ENCODE measurements around the gene GCGR. TPM values are rescaled to one million over a fixed set of nuclear protein-coding genes. Genes with fewer than 3 reads are reported as not detected.

GCGR gene
- total and polyA plus RNA-seq, 3 donors from 2014 or later, result 0.88 to 1.5 (median 1.3) TPM

DNA sequence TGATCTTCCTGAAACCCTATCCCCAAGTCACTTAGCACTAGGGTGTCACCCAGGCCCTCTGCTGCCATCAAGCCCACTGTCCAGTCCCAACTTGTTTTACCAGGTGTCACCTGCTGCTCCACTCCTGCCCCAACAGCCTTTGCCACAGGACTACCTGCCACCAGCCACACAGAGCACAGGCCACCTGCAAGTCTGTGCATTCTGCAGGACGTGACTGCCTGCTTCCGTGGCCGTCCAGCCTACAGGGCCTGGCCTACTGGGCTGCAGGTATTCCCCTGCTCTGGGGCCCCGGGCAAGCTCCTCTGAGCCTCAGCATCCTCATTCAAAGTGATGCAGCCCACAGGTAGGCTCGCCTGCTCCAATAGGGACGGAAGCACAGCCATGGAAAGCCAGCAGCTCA lies 25.9 kb downstream of the GCGR start:
- Histone ChIP-seq H3K36me3 (ENCODE audit: low read depth, missing control alignments) (no peaks in the 10 kb centered on the region), H3K27me3 (no peaks in the 10 kb centered on the region), H3K4me3 (no peak overlapping the region), H3K9me3 (no peaks in the 10 kb centered on the region), H3K4me1 (peaks cover 12% of the 10 kb centered on the region), H3K27ac (no peak overlapping the region)
- TF ChIP-seq, protein P1, sequence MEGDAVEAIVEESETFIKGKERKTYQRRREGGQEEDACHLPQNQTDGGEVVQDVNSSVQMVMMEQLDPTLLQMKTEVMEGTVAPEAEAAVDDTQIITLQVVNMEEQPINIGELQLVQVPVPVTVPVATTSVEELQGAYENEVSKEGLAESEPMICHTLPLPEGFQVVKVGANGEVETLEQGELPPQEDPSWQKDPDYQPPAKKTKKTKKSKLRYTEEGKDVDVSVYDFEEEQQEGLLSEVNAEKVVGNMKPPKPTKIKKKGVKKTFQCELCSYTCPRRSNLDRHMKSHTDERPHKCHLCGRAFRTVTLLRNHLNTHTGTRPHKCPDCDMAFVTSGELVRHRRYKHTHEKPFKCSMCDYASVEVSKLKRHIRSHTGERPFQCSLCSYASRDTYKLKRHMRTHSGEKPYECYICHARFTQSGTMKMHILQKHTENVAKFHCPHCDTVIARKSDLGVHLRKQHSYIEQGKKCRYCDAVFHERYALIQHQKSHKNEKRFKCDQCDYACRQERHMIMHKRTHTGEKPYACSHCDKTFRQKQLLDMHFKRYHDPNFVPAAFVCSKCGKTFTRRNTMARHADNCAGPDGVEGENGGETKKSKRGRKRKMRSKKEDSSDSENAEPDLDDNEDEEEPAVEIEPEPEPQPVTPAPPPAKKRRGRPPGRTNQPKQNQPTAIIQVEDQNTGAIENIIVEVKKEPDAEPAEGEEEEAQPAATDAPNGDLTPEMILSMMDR (IDR thresholded peaks at IDR 0.05), result no peak
- TF ChIP-seq POLR2A (IDR thresholded peaks at IDR 0.05), result no peak
- 83 to 100% methylated on average over 6 of the region's 6 CpGs for WGBS, 2 donors
- intact Hi-C loops (cut with DNase I; ENCODE audit: low total_unique reads), result no loop called here
- DNase-seq, result no peak

DNA sequence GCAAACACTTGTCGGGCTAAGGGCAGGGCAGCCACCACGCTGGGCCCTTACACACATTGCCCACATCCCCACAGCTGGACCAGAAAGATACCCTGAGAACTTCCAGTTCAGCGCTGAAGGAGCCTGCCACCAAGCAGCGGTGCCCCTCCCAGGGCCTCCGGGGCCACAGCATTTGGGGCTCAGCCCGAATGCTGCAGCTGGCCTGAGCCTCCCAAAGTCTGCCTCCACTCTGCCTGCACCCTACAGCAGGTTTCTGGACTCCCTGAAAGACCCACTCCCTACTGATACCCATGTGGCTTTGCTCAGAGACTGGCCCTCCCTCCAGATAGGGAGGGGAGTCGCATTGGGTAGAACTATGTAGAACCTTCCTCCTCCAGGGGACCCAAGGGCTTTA lies 27.6 kb downstream of the GCGR start:
- intact Hi-C loops (cut with DNase I; ENCODE audit: low total_unique reads), result no loop called here
- no peaks in the 10 kb centered on the region for H3K36me3 ChIP-seq (ENCODE audit: low read depth, missing control alignments)

DNA sequence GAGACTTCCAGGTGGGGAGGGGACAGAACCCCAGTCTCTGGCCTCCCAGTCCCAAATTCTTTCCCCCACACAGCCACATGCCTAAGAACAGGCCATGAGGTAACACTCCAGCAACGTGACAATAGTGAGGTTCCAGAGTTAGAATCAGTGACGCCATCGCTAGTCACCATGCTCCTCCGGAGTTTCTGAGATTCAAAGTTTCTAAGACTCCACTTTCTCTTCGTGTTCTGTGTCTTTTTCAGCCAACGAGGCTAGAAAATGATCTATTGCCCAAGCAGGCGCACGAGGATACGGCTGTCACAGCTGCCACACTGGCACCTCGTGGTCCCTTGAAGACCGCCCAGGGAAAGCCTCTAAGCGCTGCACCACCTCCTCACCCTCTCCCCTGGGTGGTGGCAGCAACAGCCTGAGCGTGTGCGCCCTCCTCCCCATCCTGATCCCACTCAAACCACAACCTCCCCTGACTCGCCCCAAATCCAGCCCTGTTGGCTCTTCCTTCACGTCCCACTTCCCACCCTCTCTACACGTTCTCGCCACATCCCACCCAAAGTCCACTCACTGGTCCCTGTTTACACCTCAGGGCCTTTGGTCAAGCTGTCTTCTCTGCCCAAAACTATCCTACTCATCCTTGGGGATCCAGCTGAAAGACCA lies 28.1 kb downstream of the GCGR start:
- H3K4me1 ChIP-seq, result peaks cover 12% of the 10 kb centered on the region
- TF ChIP-seq, protein P1 (IDR thresholded peaks at IDR 0.05), result no peak
- DNase-seq, result peak; percentile 35
- intact Hi-C loops (cut with DNase I; ENCODE audit: low total_unique reads), result no loop called here
- peak overlapping the region; percentile 56 to 83 for H3K27ac ChIP-seq
- H3K36me3 ChIP-seq (ENCODE audit: low read depth, missing control alignments), result no peaks in the 10 kb centered on the region
- no peaks in the 10 kb centered on the region for H3K9me3 ChIP-seq
- 13 to 23% methylated on average over 13 to 18 of the region's 18 CpGs for WGBS, 2 donors
- peak overlapping the region; percentile 84 for H3K4me3 ChIP-seq
- H3K27me3 ChIP-seq, result no peaks in the 10 kb centered on the region

More for the DNA sequence above, 27.6 kb downstream of the GCGR start:
- no peaks in the 10 kb centered on the region for H3K27me3 ChIP-seq
- no peak for TF ChIP-seq POLR2A (IDR thresholded peaks at IDR 0.05)
- TF ChIP-seq, protein P1 (IDR thresholded peaks at IDR 0.05), result no peak
- 66 to 78% methylated on average over 3 to 6 of the region's 7 CpGs for WGBS, 2 donors
- H3K4me3 ChIP-seq, result peak overlapping the region in 1 of 2 donors; percentile 84
- no peak for DNase-seq
- H3K4me1 ChIP-seq, result peaks cover 12% of the 10 kb centered on the region
- H3K27ac ChIP-seq, result no peak overlapping the region
- H3K9me3 ChIP-seq, result no peaks in the 10 kb centered on the region

DNA sequence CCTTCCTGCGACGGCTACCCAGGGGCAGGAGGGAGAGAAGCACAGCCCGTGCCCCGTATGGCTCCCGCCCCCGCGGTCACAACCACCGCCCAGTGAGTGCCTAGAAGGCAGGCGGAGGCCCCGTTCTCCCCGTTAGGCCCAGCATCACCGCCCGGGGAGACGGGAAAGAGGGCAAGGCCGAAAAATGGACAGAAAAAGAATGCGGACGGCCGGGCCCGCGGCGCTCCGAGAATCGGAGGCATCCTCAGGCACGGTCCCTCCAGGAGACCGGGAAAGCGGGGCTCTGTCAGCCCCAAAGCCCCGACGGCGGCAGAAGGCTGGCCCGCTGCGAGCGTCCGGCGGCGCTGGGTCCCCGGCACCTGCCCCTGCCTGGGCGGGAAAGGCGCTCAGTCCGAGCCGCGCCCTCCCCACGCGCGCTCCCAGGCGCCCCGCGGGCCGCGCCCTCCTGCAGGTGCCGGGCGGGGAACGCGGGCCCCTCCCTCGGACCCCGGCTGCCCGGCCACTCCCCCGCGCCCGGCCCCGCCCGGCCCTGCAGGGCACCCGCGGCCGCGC lies 28.7 kb downstream of the GCGR start:
- no peaks in the 10 kb centered on the region for H3K9me3 ChIP-seq
- H3K36me3 ChIP-seq (ENCODE audit: low read depth, missing control alignments), result no peaks in the 10 kb centered on the region
- peak overlapping the region; percentile 56 to 83 for H3K27ac ChIP-seq
- peak overlapping the region; percentile 84 for H3K4me3 ChIP-seq
- TF ChIP-seq, protein P1 (IDR thresholded peaks at IDR 0.05), result no peak
- TF ChIP-seq POLR2A (IDR thresholded peaks at IDR 0.05), result no peak
- WGBS, 2 donors, result 0% methylated on average over 7 to 47 of the region's 65 CpGs
- intact Hi-C loops (cut with DNase I; ENCODE audit: low total_unique reads), result no loop called here
- DNase-seq, result peak; percentile 34
- H3K27me3 ChIP-seq, result no peaks in the 10 kb centered on the region
- H3K4me1 ChIP-seq, result peaks cover 12% of the 10 kb centered on the region

Measured in testis (tissue), 3 donors.